HG02642 (cell line): ENCODE data around the gene FCAR.
"Not testable (repeated sequence)": the region's sequence is repeated elsewhere in the genome, so short reads cannot be mapped to it uniquely, and the experiment has no call there.

ENCODE experiments used
- ATAC-seq: cut with Tn5 transposase; IDR thresholded peaks from one replicate; pipeline ENCODE4 v1.9.1; 2021; ENCODE audit warnings: mild to moderate bottlenecking; ENCODE audit not compliant: unreplicated experiment, poor library complexity

FCAR gene

DNA sequence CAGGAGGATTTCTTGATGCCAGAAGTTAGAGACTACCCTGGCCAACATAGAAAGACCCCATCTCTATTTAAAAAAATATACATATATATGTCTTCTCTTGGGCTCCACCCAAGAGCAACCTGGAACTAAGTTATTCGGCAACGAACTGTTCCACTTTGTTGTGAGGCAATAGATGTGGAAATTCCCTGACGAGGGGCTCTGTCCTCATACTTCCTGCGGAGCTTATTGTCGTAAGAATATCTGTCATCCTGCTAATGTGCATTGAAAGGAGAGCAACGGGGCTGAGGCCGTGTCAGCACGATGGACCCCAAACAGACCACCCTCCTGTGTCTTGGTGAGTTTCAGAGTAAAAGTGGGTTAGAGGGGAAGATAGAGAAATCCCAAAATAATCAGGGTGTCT is at the start of gene FCAR:
FCAR (plus strand) TSS at position 246 of the 400 bp plus-strand sequence; CDS start at position 301, 55 bp downstream.
- no peak for ATAC-seq

DNA sequence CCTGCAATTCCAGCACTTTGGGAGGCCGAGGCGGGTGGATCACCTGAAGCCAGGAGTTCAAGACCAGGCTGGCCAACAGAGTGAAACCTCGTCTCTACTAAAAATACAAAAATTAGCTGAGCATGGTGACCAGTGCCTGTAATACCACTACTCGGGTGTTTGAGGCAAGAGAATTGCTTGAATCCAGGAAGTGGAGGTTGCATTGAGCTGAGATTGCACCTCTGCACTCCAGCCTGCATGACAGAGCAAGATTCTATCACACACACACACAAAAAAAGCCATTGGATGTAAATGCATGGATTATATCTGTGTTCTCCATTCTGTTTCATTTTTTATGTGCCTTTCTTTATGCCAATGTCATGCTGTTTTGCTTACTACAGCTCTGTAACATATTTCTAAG is 49.6 kb upstream of the FCAR start:
- not testable (repeated sequence) for ATAC-seq

DNA sequence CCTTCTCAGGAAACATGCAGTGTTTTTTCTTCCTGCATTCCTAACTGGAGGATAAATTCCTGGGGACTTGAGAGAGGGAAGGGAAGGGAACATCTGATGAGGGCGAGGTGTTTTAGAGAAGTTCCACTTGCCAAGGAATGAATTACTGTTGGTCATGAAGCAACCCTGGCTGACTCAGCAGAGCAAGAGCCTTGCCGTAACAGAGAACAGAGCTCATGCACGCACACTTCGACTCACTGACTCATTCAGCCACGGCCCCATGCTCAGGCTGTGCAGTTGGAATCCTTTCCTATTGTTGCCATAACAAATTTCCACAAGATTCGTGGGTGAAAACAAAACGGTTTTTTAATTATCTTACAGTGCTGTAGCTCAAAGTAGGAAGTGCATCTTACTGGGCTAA is 48.7 kb upstream of the FCAR start:
- ATAC-seq: not testable (repeated sequence)

DNA sequence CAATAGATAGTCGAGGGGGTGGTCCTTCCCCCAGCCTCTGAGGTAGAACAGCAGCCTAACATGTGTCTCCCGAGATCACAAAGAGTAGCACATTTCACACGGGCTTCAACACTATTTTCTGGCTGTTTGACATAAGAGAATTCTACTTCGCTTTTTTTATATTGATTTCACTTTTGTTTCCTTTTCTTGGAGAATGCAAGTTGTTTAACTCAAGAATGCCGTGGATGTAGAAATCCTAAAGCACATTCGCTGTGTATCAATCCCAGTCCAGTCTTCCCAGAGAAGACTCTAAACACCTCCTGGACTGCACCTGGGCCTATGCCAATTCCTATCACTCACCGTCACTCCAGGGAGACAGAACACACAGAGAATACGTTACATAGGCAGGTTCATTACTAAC is 46.0 kb upstream of the FCAR start:
- not testable (repeated sequence) for ATAC-seq

DNA sequence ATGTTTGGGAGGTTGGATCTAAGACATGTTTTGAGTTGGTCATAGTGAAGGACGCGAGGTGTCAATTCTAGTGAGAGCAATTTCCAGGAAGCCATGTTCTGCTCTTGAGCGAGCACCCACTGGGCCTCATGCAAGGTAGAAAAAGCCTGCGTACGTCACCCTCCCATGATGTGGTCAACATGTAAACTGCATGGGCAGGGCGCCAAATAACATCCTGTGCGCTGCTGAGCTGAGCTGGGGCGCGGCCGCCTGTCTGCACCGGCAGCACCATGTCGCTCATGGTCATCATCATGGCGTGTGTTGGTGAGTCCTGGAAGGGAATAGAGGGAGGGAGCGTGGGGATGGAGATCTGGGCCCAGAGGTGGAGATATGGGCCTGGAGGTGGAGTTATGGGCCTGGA is 41.5 kb upstream of the FCAR start, which contains the start of gene KIR2DS4:
KIR2DS4 (plus strand) TSS at position 181 of the 400 bp plus-strand sequence.
- ATAC-seq: not testable (repeated sequence)

DNA sequence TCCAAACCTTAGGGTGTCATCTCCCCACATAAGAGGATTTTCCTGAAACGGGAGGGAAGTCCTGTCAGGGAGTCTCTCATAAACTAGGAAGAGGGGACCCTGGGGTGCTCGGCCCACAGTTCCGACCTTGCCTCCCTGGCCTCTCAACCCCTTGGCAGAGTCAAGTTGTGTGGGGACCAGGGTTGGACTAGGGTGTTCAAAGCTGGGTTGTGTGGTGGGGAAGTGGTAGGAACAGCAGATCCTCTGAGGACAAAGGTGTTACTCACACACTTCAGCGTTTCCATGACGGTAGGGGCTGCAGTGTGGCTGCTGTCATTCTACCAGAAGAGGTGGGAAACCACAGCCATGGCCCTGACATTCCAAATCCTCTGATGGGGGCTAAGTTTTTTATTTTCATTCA is 38.9 kb upstream of the FCAR start:
- ATAC-seq: not testable (repeated sequence)

DNA sequence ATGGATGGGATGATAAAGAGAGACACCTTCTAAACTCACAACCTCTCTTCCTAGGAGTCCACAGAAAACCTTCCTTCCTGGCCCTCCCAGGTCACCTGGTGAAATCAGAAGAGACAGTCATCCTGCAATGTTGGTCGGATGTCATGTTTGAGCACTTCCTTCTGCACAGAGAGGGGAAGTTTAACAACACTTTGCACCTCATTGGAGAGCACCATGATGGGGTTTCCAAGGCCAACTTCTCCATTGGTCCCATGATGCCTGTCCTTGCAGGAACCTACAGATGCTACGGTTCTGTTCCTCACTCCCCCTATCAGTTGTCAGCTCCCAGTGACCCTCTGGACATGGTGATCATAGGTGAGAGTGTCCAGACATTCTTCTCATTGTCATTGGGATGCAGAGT is 36.5 kb upstream of the FCAR start:
- not testable (repeated sequence) for ATAC-seq

DNA sequence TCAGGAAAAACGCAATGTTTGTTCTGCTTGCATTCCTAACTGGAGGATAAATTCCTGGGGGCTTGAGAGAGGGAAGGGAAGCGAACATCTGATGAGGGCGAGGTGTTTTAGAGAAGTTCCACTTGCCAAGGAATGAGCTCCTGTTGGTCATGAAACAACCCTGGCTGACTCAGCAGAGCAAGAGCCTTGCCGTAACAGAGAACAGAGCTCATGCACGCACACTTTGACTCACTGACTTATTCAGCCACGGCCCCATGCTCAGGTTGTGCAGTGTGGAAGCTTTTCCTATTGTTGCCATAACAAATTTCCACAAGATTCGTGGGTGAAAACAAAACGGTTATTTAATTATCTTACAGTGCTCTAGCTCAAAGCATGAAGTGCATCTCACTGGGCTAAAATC is 30.9 kb upstream of the FCAR start:
- not testable (repeated sequence) for ATAC-seq

DNA sequence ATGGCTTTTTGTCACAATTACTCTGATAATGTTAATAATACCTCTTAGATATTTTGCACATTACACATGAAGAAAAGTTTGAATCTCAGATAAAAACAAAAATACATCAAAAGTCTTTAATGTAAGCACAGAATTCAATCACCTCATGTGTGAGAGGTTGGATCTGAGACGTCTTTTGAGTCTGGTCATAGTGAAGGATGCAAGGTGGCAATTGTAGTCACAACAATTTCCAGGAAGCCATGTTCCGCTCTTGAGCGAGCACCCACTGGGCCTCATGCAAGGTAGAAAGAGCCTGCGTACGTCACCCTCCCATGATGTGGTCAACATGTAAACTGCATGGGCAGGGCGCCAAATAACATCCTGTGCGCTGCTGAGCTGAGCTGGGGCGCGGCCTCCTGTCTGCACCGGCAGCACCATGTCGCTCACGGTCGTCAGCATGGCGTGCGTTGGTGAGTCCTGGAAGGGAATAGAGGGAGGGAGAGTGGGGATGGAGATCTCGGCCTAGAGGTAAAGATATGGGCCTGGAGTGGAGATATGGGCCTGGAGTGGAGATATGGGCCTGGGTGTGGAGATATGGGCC is 23.9 kb upstream of the FCAR start, which contains the start of gene KIR3DL2:
KIR3DL2 (plus strand) TSS at position 383 of the 580 bp plus-strand sequence; CDS start at position 416, 33 bp downstream.
- not testable (repeated sequence) for ATAC-seq

DNA sequence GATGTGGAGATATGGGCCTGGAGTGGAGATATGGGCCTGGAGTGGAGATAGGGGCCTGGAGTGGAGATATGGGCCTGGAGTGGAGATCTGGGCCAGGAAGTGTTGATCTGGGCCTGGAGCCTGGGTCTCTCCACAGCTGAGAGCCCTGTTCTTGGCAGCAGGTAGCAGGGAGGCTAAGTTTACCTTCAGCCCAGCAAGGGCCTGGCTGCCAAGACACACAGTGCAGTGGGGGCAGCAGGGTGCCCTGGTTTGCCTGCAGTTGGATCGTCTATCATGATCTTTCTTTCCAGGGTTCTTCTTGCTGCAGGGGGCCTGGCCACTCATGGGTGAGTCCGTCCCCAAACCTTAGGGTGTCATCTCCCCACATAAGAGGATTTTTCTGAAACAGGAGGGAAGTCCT is 23.1 kb upstream of the FCAR start:
- no peak for ATAC-seq

DNA sequence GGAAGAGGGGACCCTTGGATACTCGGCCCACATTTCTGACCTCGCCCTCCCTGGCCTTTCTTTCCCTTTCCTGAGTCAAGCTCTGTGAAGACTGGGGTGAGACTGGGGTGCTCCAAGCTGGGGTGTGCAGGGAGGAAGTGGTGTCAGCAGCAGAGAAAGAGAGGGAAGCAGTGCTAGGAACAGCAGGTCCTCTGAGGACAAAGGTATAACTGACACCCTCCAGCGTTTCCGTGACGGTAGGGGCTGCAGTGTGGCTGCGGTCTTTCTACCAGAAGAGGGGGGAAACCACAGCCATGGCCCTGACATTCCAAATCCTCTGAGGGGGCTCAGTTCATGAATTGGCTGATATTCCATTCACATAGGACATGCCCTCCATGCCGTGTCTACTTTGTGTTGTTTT is 22.7 kb upstream of the FCAR start:
- no peak for ATAC-seq

DNA sequence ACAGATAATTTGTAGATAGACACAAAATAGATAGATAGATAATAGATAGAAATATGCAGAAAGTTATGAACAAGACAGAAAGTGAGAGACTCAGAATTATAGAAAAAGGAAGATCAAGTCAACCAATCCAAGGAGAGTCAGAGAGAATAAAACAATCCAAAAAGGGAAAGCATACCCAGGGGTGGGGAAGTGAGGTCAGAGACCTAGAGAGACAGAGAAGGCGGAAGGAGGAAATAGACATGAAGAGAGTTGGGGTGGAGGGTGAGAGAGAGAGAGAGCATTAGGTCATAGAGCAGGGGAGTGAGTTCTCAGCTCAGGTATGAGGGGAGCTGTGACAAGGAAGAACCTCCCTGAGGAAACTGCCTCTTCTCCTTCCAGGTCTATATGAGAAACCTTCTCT is 18.8 kb upstream of the FCAR start:
- ATAC-seq: not testable (repeated sequence)

DNA sequence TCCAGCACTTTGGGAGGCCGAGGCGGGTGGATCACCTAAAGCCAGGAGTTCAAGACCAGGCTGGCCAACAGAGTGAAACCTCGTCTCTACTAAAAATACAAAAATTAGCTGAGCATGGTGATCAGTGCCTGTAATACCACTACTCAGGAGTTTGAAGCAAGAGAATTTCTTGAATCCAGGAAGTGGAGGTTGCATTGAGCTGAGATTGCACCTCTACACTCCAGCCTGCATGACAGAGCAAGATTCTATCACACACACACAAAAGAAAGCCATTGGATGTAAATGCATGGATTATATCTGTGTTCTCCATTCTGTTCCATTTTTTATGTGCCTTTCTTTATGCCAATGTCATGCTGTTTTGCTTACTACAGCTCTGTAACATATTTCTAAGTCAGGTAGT is 15.6 kb upstream of the FCAR start:
- not testable (repeated sequence) for ATAC-seq

DNA sequence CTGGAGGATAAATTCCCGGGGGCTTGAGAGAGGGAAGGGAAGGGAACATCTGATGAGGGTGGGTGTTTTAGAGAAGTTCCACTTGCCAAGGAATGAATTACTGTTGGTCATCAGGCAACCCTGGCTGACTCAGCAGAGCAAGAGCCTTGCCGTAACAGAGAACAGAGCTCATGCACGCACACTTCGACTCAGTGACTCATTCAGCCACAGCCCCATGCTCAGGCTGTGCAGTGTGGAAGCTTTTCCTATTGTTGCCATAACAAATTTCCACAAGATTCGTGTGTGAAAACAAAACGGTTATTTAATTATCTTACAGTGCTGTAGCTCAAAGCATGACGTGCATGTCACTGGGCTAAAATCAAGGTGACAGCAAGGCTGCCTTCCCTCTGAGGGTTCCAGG is 14.6 kb upstream of the FCAR start:
- not testable (repeated sequence) for ATAC-seq

DNA sequence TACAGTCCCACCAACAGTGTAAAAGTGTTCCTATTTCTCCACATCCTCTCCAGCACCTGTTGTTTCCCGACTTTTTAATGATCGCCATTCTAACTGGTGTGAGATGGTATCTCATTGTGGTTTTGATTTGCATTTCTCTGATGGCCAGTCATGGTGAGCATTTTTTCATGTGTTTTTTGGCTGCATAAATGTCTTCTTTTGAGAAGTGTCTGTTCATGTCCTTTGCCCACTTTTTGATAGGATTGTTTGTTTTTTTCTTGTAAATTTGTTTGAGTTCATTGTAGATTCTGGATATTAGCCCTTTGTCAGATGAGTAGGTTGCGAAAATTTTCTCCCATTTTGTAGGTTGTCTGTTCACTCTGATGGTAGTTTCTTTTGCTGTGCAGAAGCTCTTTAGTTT is 10.6 kb upstream of the FCAR start:
- not testable (repeated sequence) for ATAC-seq

DNA sequence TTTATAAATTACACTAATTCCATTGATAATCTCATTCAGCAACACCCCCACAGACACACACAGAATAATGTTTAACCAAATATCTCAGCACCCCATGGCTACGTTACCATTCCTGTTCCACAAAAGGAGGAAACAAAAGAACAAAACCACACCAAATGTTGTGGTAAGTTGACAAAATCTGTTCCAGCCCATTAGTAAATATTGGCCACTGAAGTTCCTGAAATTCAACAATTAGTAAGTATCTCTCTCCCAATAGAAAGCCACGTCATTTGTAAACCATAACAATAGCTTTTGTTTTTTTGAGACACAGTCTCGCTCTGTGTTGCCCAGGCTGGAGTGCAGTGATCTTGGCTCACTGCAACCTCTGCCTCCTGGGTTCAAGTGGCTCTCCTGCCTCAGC is 2.3 kb upstream of the FCAR start:
- ATAC-seq: no peak

DNA sequence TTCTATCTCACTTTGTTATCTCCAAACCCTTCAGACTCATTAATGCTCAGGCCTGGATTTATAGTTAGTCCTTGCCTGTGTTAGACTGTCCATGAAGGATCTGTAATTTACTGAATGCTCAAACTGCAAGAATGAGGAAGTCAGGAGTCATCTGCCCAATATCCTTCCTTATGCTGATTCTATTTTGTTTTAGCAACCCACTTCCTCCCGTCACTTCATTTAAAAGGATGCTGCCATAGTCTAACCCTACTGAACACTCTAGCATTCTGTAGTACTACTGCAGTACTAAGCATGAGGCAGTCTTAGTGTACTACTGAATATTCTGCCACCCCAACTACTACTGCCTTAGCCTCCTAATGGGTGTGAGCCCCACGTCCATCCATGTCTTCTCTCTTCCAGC is 1.5 kb downstream of the FCAR start:
- ATAC-seq: no peak

DNA sequence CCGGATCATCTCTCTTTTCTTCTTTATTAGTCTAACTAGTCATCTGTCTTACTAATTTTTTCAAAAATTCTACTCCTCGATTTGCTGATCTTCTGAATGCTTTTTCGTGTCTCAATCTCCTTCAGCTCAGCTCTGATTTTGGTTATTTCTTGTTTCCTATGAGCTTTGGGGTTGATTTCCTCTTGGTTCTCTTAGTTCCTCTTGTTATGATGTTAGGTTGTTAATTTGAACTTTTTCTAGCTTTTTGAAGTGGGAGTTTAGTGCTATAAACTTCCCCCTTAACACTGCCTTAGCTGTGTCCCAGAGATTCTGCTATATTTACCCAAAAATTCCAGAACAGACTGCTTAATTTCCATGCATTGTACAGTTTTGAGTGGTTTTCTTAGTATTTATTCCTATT is 3.4 kb downstream of the FCAR start:
- no peak for ATAC-seq

DNA sequence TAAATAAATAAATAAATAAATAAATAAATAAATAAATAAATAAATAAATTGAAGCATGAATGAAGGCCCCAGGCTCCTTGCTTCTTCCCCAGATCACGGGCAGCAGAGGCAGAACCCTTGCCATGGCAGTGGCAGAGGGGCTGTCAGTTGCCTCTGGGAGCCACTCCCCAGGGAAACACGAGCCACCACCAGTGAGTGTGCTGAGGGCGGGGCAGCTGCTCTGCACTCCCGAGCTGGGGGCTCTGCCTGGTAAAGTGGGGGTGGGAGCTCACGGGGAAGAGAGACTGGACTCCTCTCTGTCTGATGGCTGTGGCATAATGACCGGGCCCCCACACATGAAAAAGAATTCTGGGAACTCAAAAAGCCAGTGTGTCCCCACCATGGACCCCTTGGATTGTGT is 7.8 kb downstream of the FCAR start:
- no peak for ATAC-seq

DNA sequence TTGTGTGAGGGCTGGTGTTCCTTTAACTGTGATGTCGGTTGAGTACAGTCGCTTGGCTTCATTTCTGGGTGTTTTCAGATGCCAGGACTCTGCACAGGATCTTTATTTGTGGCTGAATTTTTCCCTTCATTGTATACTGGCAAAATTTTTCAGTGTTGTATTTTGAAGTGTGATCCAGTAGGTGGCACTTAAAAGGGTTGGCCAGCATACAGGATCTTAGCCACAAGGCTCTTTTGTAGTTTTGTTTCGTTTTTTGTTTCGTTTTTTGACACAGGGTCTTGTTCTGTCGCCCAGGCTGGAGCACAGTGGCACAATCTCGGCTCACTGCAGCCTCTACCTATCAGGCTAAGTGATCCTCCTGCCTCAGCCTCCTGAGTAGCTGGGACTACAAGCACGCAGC is 8.7 kb downstream of the FCAR start:
- no peak for ATAC-seq

DNA sequence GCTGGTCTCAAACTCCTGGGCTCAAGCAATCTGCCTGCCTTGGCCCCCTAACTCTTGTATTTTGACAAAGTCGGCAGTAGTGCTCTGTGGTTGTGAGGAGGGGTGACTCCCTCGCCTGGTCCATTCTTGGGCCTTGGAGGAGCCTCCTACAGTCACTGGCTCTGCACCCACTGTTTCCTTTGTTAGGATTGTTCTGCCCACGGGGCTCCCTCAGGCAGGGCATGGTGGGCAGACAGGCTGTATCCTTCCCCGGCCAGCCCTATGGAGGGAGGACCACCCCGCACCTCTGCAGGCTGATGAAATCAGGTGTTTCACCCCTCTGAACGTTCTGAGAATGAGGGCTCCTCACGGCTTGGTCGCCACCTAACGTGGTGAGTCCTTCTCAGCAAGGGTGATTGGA is 9.2 kb downstream of the FCAR start:
- no peak for ATAC-seq

DNA sequence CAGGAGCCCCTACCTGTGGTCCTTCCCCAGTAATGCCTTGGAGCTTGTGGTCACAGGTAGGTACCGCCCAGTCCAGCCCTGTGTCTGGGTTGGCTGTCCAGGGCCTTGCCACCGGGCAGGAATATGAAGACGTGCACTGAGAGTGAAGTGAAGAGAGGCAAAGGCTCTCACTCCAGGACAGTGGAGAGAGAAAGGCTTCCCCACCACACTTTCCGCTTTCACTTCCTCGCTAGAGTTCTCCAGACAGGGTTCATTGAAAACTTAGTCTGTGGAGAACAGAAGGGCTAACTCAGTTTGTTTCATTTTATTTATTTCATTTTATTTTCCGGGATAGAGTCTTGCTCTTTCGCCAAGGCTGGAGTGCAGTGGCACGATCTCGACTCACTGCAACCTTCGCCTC is 14.2 kb downstream of the FCAR start:
- ATAC-seq: no peak

DNA sequence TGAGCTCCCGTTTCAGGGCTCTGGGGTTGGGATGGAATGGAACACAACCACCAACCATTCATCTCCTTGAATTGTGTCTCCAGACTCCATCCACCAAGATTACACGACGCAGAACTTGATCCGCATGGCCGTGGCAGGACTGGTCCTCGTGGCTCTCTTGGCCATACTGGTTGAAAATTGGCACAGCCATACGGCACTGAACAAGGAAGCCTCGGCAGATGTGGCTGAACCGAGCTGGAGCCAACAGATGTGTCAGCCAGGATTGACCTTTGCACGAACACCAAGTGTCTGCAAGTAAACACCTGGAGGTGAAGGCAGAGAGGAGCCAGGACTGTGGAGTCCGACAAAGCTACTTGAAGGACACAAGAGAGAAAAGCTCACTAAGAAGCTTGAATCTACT is 15.5 kb downstream of the FCAR start:
- ATAC-seq: no peak
